ENCODE results near the gene ASXL1. TPM values are rescaled to one million over a fixed set of nuclear protein-coding genes. Genes with fewer than 3 reads are reported as not detected.

Gene ASXL1
- total and polyA plus RNA-seq, 9 of the 15 experiments (the other 6 are each of a cell fraction or from before 2014, with no cell fraction given), result 6.5 to 65.3 (median 32.3) TPM

DNA sequence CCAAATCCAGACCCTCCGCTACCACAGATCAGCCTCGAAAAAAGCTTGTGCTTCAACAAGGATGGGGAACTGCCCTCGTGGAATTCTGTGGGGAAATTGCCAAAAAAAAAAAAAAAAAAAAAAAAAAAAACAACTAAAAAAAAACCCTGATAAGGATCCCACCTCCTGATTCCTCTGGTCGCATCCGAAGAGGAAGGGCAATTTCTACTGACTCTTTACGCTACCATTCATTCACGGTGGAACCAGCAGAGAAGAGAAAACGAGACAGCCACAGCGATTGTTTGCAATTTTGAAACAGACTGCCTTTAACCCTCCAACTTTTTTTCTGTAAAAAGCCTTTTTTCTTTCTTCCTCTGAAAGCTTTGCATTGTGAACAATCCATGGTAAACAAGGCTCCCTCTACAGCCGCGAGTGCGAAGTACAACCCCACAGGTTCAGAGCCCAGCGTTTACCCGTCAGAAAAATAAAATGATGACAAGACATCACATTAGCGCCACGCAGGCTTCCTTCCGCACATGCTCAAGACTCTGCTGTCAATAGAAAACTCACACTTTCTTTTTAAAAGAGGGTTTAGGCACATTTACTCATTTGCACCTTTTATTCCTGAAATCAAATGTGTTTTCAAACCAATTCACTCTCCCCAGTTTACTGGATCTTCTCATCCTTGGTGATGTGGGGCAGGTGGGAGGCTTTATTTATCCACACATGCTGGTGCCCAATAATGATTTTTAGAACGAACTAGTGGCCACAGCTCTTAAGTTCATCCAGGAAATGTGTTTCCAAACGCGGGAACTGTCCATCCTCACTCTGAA is 127.0 kb downstream of the ASXL1 start (continued):
- TF ChIP-seq YY1 (IDR thresholded peaks at IDR 0.05; ENCODE audit: borderline replicate concordance in 1 of 3, control insufficient read depth in 1 of 3, extremely low read depth in 1 of 3, insufficient read depth in 3 of 3, insufficient read length in 1 of 3, insufficient replicate concordance in 2 of 3, low read depth in 1 of 3, low read length in 2 of 3) (no peak), ZNF584 (CRISPR knock-in tag; IDR thresholded peaks at IDR 0.05; ENCODE audit: low read depth) (no peak), MEF2D (tag; conservative IDR thresholded peaks at IDR 0.05; ENCODE audit: low read depth) (no peak), PHF20 (IDR thresholded peaks at IDR 0.05; ENCODE audit: partially characterized antibody) (no peak), ZNF41 (CRISPR knock-in tag; conservative IDR thresholded peaks at IDR 0.05) (no peak), CCAR2 (IDR thresholded peaks at IDR 0.05; ENCODE audit: low read depth, low read length) (no peak), C11orf30 (IDR thresholded peaks at IDR 0.05; ENCODE audit: low read depth) (0 out of 2 replicates have a peak, but pooled peaks have one; percentile 5), L3MBTL2 (IDR thresholded peaks at IDR 0.05) (0 out of 2 replicates have a peak, but pooled peaks have one; percentile 14), JUNB (CRISPR knock-in tag; conservative IDR thresholded peaks at IDR 0.05) (no peak), FOXA3 (CRISPR knock-in tag; conservative IDR thresholded peaks at IDR 0.05 in 1 of 2, IDR thresholded peaks at IDR 0.05 in 1 of 2) (peak; percentile 13 to 79; a peak in 2 of 4 replicates), NRF1 (conservative IDR thresholded peaks at IDR 0.05 in 1 of 2, IDR thresholded peaks at IDR 0.05 in 1 of 2) (peak; percentile 48 to 57), ZNF146 (CRISPR knock-in tag; IDR thresholded peaks at IDR 0.05; ENCODE audit: unreplicated experiment) (no peak), ZNF316 (IDR thresholded peaks at IDR 0.05) (peak; percentile 60), RAD51 (IDR thresholded peaks at IDR 0.05; ENCODE audit: borderline replicate concordance, low read depth) (no peak), NFE2L1 (tag; IDR thresholded peaks at IDR 0.05; ENCODE audit: borderline replicate concordance, low read depth) (no peak), ZNF263 (CRISPR knock-in tag; IDR thresholded peaks at IDR 0.05; ENCODE audit: borderline replicate concordance) (no peak)
- TF ChIP-seq, protein P1, sequence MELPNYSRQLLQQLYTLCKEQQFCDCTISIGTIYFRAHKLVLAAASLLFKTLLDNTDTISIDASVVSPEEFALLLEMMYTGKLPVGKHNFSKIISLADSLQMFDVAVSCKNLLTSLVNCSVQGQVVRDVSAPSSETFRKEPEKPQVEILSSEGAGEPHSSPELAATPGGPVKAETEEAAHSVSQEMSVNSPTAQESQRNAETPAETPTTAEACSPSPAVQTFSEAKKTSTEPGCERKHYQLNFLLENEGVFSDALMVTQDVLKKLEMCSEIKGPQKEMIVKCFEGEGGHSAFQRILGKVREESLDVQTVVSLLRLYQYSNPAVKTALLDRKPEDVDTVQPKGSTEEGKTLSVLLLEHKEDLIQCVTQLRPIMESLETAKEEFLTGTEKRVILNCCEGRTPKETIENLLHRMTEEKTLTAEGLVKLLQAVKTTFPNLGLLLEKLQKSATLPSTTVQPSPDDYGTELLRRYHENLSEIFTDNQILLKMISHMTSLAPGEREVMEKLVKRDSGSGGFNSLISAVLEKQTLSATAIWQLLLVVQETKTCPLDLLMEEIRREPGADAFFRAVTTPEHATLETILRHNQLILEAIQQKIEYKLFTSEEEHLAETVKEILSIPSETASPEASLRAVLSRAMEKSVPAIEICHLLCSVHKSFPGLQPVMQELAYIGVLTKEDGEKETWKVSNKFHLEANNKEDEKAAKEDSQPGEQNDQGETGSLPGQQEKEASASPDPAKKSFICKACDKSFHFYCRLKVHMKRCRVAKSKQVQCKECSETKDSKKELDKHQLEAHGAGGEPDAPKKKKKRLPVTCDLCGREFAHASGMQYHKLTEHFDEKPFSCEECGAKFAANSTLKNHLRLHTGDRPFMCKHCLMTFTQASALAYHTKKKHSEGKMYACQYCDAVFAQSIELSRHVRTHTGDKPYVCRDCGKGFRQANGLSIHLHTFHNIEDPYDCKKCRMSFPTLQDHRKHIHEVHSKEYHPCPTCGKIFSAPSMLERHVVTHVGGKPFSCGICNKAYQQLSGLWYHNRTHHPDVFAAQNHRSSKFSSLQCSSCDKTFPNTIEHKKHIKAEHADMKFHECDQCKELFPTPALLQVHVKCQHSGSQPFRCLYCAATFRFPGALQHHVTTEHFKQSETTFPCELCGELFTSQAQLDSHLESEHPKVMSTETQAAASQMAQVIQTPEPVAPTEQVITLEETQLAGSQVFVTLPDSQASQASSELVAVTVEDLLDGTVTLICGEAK (IDR thresholded peaks at IDR 0.05), result no peak
- TF ChIP-seq, protein P1 (CRISPR knock-in tag; IDR thresholded peaks at IDR 0.05), result no peak
